ENCODE results near the gene AP1S1. TPM values are rescaled to one million over a fixed set of nuclear protein-coding genes. Genes with fewer than 3 reads are reported as not detected.

AP1S1 gene
- total and polyA plus RNA-seq, 2 of the 13 experiments (the other 11 are each of a cell fraction or from before 2014, with no cell fraction given), result 57.5 to 68.1 TPM

- TF ChIP-seq TERF1 (CRISPR knock-in tag; IDR thresholded peaks at IDR 0.05) (no peak), ZKSCAN8 (CRISPR knock-in tag; IDR thresholded peaks at IDR 0.05; ENCODE audit: borderline replicate concordance) (no peak), NR2F2 (IDR thresholded peaks at IDR 0.05; ENCODE audit: borderline replicate concordance, low read depth) (no peak), REXO4 (CRISPR knock-in tag; IDR thresholded peaks at IDR 0.05; ENCODE audit: borderline replicate concordance) (no peak), TFE3 (CRISPR knock-in tag; IDR thresholded peaks at IDR 0.05) (no peak; the same call in none of the 2 replicates), E2F2 (CRISPR knock-in tag; IDR thresholded peaks at IDR 0.05; ENCODE audit: borderline replicate concordance) (no peak), RORA (CRISPR knock-in tag; IDR thresholded peaks at IDR 0.05) (no peak), ZNF629 (CRISPR knock-in tag; conservative IDR thresholded peaks at IDR 0.05) (no peak), BHLHE40 (IDR thresholded peaks at IDR 0.05; ENCODE audit: low read length) (peak; percentile 26; the same call in 1 of the 2 replicates), PAF1 (CRISPR knock-in tag; IDR thresholded peaks at IDR 0.05) (no peak), NCOA1 (CRISPR knock-in tag; IDR thresholded peaks at IDR 0.05) (no peak), ZFP36 (IDR thresholded peaks at IDR 0.05; ENCODE audit: borderline replicate concordance, low read depth, low read length, partially characterized antibody) (no peak), ZNF530 (CRISPR knock-in tag; IDR thresholded peaks at IDR 0.05; ENCODE audit: low read depth) (no peak), FOXO4 (CRISPR knock-in tag; conservative IDR thresholded peaks at IDR 0.05) (no peak), SRSF9 (IDR thresholded peaks at IDR 0.05; ENCODE audit: borderline replicate concordance, insufficient read depth, low read depth, low read length, poor library complexity, severe bottlenecking) (no peak)
These were observed 31.2 kb upstream of the AP1S1 start (continued) for GRCh38 chr7:101122933-101123702.

Data from HepG2 (cell line).